ENCODE data around the gene DUSP8.

The DUSP8 gene

DNA sequence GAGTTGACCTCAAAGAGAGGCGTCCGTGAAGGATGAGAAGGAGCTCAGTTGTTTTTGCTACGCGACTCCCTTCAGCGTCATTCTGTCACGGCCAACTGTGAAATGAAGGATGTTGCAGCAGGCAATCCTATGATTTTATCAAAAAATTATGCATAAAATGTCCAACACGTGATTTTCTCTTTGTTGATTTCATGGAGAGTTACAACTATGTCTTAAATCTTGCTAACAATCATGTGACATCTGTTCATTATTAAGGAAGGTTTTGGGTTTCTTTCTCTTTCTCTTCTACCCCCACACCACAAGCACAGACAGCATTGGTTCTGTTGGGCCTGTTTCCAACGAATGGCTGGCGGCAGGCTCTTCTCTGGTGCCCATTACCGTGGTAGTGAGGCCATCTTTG is 46.2 kb upstream of the DUSP8 start:
- Histone ChIP-seq H3K4me1 (ENCODE audit: control insufficient read depth, insufficient read depth, low read length) (no peaks in the 10 kb centered on the region), H3K36me3 (ENCODE audit: control insufficient read depth in 2 of 2, insufficient read depth in 1 of 2, low read length in 2 of 2) (no peaks in the 10 kb centered on the region), H3K27ac (ENCODE audit: extremely low read depth, low read depth, low read length) (no peak overlapping the region), H3K4me3 (ENCODE audit: low read depth, low read length) (no peak overlapping the region), H3K9me3 (ENCODE audit: control insufficient read depth, insufficient read depth, low read depth, low read length) (no peaks in the 10 kb centered on the region)
- ChIA-PET POLR2A (no interaction called here), CTCF (interaction anchor here (0.5 to 2.6 kb wide), 2 partner anchors 9 to 20 kb away, joined by 6 to 13 read pairs; partner anchors contain the start of gene KRTAP5-2)
- TF ChIP-seq, protein P1, sequence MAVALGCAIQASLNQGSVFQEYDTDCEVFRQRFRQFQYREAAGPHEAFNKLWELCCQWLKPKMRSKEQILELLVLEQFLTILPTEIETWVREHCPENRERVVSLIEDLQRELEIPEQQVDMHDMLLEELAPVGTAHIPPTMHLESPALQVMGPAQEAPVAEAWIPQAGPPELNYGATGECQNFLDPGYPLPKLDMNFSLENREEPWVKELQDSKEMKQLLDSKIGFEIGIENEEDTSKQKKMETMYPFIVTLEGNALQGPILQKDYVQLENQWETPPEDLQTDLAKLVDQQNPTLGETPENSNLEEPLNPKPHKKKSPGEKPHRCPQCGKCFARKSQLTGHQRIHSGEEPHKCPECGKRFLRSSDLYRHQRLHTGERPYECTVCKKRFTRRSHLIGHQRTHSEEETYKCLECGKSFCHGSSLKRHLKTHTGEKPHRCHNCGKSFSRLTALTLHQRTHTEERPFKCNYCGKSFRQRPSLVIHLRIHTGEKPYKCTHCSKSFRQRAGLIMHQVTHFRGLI (tag by site-specific recombination; IDR thresholded peaks at IDR 0.05): no peak
- TF ChIP-seq ZNF157 (tag by site-specific recombination; IDR thresholded peaks at IDR 0.05) (no peak), YY2 (tag by site-specific recombination; IDR thresholded peaks at IDR 0.05) (no peak), MZF1 (tag by site-specific recombination; IDR thresholded peaks at IDR 0.05; ENCODE audit: borderline replicate concordance) (no peak), ZNF664 (tag by site-specific recombination; IDR thresholded peaks at IDR 0.05) (no peak), KLF16 (tag by site-specific recombination; IDR thresholded peaks at IDR 0.05) (no peak), ZNF248 (tag by site-specific recombination; IDR thresholded peaks at IDR 0.05) (no peak), ZNF747 (tag by site-specific recombination; IDR thresholded peaks at IDR 0.05) (no peak), GLIS1 (tag by site-specific recombination; IDR thresholded peaks at IDR 0.05) (no peak), OVOL3 (tag by site-specific recombination; IDR thresholded peaks at IDR 0.05) (no peak), KLF8 (tag by site-specific recombination; IDR thresholded peaks at IDR 0.05) (no peak), ZNF184 (tag by site-specific recombination; IDR thresholded peaks at IDR 0.05) (no peak), ZNF626 (tag by site-specific recombination; IDR thresholded peaks at IDR 0.05) (no peak), ZNF785 (tag by site-specific recombination; IDR thresholded peaks at IDR 0.05) (no peak), ZNF596 (tag by site-specific recombination; IDR thresholded peaks at IDR 0.05) (no peak), ZNF223 (tag by site-specific recombination; IDR thresholded peaks at IDR 0.05) (no peak), ZNF2 (tag by site-specific recombination; IDR thresholded peaks at IDR 0.05) (no peak)
- TF ChIP-seq, protein P2, sequence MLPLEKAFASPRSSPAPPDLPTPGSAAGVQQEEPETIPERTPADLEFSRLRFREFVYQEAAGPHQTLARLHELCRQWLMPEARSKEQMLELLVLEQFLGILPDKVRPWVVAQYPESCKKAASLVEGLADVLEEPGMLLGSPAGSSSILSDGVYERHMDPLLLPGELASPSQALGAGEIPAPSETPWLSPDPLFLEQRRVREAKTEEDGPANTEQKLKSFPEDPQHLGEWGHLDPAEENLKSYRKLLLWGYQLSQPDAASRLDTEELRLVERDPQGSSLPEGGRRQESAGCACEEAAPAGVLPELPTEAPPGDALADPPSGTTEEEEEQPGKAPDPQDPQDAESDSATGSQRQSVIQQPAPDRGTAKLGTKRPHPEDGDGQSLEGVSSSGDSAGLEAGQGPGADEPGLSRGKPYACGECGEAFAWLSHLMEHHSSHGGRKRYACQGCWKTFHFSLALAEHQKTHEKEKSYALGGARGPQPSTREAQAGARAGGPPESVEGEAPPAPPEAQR (tag by site-specific recombination; IDR thresholded peaks at IDR 0.05): no peak
- TF ChIP-seq, protein P3, sequence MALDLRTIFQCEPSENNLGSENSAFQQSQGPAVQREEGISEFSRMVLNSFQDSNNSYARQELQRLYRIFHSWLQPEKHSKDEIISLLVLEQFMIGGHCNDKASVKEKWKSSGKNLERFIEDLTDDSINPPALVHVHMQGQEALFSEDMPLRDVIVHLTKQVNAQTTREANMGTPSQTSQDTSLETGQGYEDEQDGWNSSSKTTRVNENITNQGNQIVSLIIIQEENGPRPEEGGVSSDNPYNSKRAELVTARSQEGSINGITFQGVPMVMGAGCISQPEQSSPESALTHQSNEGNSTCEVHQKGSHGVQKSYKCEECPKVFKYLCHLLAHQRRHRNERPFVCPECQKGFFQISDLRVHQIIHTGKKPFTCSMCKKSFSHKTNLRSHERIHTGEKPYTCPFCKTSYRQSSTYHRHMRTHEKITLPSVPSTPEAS (tag by site-specific recombination; IDR thresholded peaks at IDR 0.05): no peak
- TF ChIP-seq, protein P4, sequence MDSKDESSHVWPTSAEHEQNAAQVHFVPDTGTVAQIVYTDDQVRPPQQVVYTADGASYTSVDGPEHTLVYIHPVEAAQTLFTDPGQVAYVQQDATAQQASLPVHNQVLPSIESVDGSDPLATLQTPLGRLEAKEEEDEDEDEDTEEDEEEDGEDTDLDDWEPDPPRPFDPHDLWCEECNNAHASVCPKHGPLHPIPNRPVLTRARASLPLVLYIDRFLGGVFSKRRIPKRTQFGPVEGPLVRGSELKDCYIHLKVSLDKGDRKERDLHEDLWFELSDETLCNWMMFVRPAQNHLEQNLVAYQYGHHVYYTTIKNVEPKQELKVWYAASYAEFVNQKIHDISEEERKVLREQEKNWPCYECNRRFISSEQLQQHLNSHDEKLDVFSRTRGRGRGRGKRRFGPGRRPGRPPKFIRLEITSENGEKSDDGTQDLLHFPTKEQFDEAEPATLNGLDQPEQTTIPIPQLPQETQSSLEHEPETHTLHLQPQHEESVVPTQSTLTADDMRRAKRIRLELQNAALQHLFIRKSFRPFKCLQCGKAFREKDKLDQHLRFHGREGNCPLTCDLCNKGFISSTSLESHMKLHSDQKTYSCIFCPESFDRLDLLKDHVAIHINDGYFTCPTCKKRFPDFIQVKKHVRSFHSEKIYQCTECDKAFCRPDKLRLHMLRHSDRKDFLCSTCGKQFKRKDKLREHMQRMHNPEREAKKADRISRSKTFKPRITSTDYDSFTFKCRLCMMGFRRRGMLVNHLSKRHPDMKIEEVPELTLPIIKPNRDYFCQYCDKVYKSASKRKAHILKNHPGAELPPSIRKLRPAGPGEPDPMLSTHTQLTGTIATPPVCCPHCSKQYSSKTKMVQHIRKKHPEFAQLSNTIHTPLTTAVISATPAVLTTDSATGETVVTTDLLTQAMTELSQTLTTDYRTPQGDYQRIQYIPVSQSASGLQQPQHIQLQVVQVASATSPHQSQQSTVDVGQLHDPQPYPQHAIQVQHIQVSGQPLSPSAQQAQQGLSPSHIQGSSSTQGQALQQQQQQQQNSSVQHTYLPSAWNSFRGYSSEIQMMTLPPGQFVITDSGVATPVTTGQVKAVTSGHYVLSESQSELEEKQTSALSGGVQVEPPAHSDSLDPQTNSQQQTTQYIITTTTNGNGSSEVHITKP (tag by site-specific recombination; IDR thresholded peaks at IDR 0.05): no peak
